GM04503 (cell line): ENCODE data around the gene HECTD4.
"Not testable (repeated sequence)": the region's sequence is repeated elsewhere in the genome, so short reads cannot be mapped to it uniquely, and the experiment has no call there.

Experiments used
- DNase-seq: peaks from one replicate; pipeline ENCODE4 v3.0.0-alpha.2; 2012; ENCODE audit warnings: low read depth

The HECTD4 gene

DNA sequence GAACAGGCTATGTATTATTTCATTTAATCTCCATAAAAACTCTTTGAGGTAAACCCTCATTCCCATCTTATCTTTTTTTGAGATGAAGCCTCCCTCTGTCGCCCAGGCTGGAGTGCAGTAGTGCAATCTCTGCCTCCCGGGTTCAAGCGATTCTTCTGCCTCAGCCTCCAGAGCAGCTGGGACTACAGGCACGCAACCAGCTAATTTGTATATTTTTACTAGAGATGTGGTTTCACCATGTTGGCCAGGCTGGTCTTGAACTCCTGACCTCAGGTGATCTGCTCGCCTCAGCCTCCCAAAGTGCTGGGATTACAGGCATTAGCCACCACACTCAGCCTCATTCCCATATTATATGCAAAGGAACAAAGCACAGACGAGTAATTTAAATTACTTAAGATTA lies 25.5 kb upstream of the HECTD4 start:
- DNase-seq, result not testable (repeated sequence)

- DNase-seq, result no peak
Measured at GRCh38 chr12:112406519-112407488, 24.6 kb upstream of the HECTD4 start.

- no peak for DNase-seq
Measured at GRCh38 chr12:112401903-112402498, 19.8 kb upstream of the HECTD4 start.

GRCh38 chr12:112401054-112401453 lies 18.8 kb upstream of the HECTD4 start:
- DNase-seq, result no peak

- no peak for DNase-seq
Measured at GRCh38 chr12:112393328-112393727, 11.1 kb upstream of the HECTD4 start.

GRCh38 chr12:112389922-112390654 lies 7.9 kb upstream of the HECTD4 start:
- DNase-seq, result not testable (repeated sequence)

DNA sequence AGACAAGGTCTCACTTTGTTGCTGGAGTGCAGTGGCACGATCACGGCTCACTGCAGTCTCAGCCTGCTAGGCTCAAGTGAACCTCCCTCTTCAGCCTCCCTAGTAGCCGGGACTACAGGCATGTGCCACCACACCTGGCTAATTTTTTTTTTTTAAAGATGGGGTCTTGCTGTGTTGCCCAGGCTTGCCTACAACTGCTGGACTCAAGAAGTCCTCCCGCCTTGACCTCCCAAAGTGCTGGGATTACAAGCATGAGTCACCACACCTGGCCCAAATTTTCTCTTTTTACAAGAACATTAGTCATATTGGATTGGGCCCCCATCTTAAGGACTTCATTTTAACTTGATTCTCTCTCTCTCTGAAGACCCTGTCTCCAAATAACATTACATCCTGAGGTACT lies 7.0 kb upstream of the HECTD4 start:
- no peak for DNase-seq

DNA sequence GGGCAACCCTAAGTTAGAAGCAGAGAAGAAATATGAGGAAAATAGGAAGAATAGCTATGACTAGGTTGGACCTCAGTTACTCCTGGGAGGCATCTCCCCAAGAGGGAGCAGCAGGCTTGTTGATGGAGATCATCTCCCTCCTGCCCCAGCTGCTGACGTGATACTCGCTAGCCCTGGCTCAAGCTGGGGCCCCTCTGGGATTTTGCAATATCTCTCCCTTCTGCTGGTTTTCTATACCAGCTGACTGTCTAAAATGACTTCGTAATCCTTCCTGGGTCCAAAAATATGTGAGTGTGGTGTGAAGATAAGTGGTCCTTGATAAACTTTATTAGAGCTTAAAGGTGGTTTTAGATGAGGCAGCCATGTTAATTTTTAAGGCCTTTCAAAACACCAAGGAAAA lies 4.5 kb upstream of the HECTD4 start:
- no peak for DNase-seq

GRCh38 chr12:112382866-112383265 lies 635 bp upstream of the HECTD4 start:
- no peak for DNase-seq

- DNase-seq, result no peak
Measured at GRCh38 chr12:112381406-112381882, 787 bp downstream of the HECTD4 start.

- DNase-seq, result no peak
Measured at GRCh38 chr12:112380663-112381405, 1.4 kb downstream of the HECTD4 start.

GRCh38 chr12:112375105-112375504 lies 7.1 kb downstream of the HECTD4 start:
- no peak for DNase-seq

- no peak for DNase-seq
Measured at GRCh38 chr12:112374166-112374740, 8.0 kb downstream of the HECTD4 start.

GRCh38 chr12:112370868-112371510 lies 11.2 kb downstream of the HECTD4 start:
- no peak for DNase-seq

GRCh38 chr12:112370199-112370598 lies 12.0 kb downstream of the HECTD4 start:
- no peak for DNase-seq

- DNase-seq, result no peak
Measured at GRCh38 chr12:112368856-112369255, 13.4 kb downstream of the HECTD4 start.

DNA sequence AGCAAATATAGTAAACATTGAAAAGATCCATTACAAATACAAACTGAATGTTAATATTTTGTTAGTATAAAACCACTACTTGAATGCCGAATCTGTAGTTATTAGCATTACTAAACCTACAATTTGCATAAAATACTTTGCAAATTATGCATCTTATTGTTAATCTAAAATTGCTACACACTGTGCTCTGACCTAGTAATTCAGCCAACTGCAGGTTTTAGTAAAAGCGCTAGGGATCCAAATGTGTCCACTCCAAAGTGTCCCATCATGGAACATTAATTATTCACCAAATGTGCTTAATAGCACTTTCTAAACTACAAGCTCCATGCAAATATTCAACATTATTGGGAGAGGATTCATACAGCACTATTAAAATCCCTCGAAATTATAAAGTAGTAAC lies 14.3 kb downstream of the HECTD4 start:
- no peak for DNase-seq

- no peak for DNase-seq
Measured at GRCh38 chr12:112362310-112362709, 19.9 kb downstream of the HECTD4 start.

GRCh38 chr12:112361271-112361670 lies 21.0 kb downstream of the HECTD4 start:
- no peak for DNase-seq

DNA sequence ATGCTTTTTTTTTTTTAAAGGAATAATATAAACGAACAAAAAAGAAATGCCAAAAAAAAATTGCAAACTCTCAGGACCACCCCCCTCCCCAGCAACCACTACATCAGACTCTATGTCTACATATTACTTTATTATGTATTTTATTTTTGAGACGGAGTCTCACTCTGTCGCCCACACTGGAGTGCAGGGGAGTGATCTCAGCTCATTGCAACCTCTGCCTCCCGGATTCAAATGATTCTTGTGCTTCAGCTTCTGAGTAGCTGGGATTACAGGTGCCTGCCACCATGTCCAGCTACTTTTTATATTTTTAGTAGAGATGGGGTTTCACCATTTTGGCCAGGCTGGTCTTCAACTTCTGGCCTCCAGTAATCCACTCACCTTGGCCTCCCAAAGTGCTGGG lies 22.9 kb downstream of the HECTD4 start:
- no peak for DNase-seq

DNA sequence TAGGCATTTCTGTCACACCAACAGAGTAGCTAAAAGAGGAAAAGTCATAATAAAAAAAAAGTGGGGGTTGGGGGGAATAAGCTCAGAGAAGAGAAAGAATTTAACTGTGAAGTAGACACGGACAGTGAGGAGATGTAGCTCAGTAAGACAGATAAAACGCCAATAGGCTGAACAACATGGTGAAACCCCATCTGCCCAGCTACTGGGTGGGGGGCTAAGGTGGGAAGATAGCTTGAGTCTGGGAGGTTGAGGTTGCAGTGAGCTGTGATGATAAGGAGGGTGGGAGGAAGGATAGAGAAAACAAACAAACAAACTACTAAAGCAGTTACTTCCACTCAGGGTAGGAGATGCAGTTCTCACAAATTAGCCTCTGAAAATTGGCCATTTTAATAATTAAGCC lies 25.0 kb downstream of the HECTD4 start:
- DNase-seq, result no peak
